Liver (tissue), 9 donors: Measurements from ENCODE around the gene KCNQ1. TPM values are rescaled to one million over a fixed set of nuclear protein-coding genes. Genes with fewer than 3 reads are reported as not detected.

Experiments
- DNase-seq: peaks from one replicate; pipeline ENCODE4 v3.0.0-alpha.2; 2017; ENCODE audit warnings: low spot score
- H3K27ac ChIP-seq, 2 donors: one replicate each; pipeline ENCODE4 v1.7.0; 2013; ENCODE audit warnings: inconsistent platforms in 2 of 2, low read length in 2 of 2, control low read depth in 1 of 2, low read depth in 1 of 2, mild to moderate bottlenecking in 1 of 2
- H3K27me3 ChIP-seq, 4 donors: one replicate each; pipeline versions ENCODE4 v1.6.1 to v1.7.0; 2013; ENCODE audit warnings: low read length in 3 of 4, inconsistent platforms in 1 of 4, mild to moderate bottlenecking in 1 of 4, moderate library complexity in 1 of 4; ENCODE audit not compliant: control insufficient read depth in 4 of 4, insufficient read depth in 4 of 4
- H3K36me3 ChIP-seq, 4 donors: one replicate each; pipeline versions ENCODE4 v1.6.1 to v1.7.0; 2013; ENCODE audit warnings: low read length in 3 of 4, mild to moderate bottlenecking in 3 of 4, low read depth in 1 of 4, moderate library complexity in 1 of 4; ENCODE audit not compliant: control insufficient read depth in 4 of 4, insufficient read depth in 3 of 4
- H3K4me1 ChIP-seq, 4 donors: one replicate each; pipeline versions ENCODE4 v1.6.1 to v1.7.0; 2013; ENCODE audit warnings: low read length in 3 of 4, mild to moderate bottlenecking in 3 of 4, moderate library complexity in 1 of 4; ENCODE audit not compliant: control insufficient read depth in 4 of 4, insufficient read depth in 4 of 4
- H3K4me3 ChIP-seq, 3 donors: one replicate each; pipeline versions ENCODE4 v1.6.1 to v1.7.0; 2013; ENCODE audit warnings: low read length in 3 of 3, control low read depth in 1 of 3, low read depth in 1 of 3, mild to moderate bottlenecking in 1 of 3
- H3K9ac ChIP-seq, 2 donors: one replicate each; pipeline ENCODE4 v1.7.0; 2013; ENCODE audit warnings: low read length in 2 of 2, mild to moderate bottlenecking in 2 of 2, moderate library complexity in 2 of 2, control low read depth in 1 of 2, low read depth in 1 of 2
- H3K9me3 ChIP-seq, 4 donors: one replicate each; pipeline versions ENCODE4 v1.6.1 to v1.7.0; 2013; ENCODE audit warnings: low read length in 3 of 4; ENCODE audit not compliant: control insufficient read depth in 4 of 4
- ATF3 ChIP-seq: IDR thresholded peaks from 2 replicates; pipeline ENCODE4 v1.6.1; 2016; ENCODE audit warnings: antibody characterized with exemption
- CTCF ChIP-seq: fragments of 150-350 bp; IDR thresholded peaks from 2 replicates; pipeline ENCODE4 v1.5.1; 2017; ENCODE audit warnings: improper control_type of control experiment, low read depth, low read length; ENCODE audit not compliant: missing input control
- FOXA1 ChIP-seq: IDR thresholded peaks from 2 replicates; pipeline ENCODE4 v1.6.1; 2016; ENCODE audit warnings: antibody characterized with exemption
- FOXA2 ChIP-seq: IDR thresholded peaks from 2 replicates; pipeline ENCODE4 v1.6.1; 2016; ENCODE audit warnings: antibody characterized with exemption
- GABPA ChIP-seq, 2 donors: IDR thresholded peaks in 1 of 2; conservative IDR thresholded peaks in 1 of 2; 2 replicates each; pipeline ENCODE4 v1.6.1; 2016; ENCODE audit warnings: antibody characterized with exemption in 2 of 2, mild to moderate bottlenecking in 1 of 2, moderate library complexity in 1 of 2
- HNF4A ChIP-seq, 2 donors: conservative IDR thresholded peaks; 2 replicates each; pipeline ENCODE4 v1.6.1; 2016; ENCODE audit warnings: antibody characterized with exemption in 2 of 2, mild to moderate bottlenecking in 2 of 2
- HNF4G ChIP-seq: IDR thresholded peaks from 2 replicates; pipeline ENCODE4 v1.6.1; 2016; ENCODE audit warnings: antibody characterized with exemption
- JUND ChIP-seq, 2 donors: IDR thresholded peaks; 2 replicates each; pipeline ENCODE4 v1.6.1; 2016; ENCODE audit warnings: antibody characterized with exemption in 2 of 2
- NR2F2 ChIP-seq: IDR thresholded peaks from 2 replicates; pipeline ENCODE4 v1.6.1; 2016; ENCODE audit warnings: antibody characterized with exemption
- RAD21 ChIP-seq, 2 donors: IDR thresholded peaks; 2 replicates each; pipeline ENCODE4 v1.6.1; 2016; ENCODE audit warnings: antibody characterized with exemption in 2 of 2, mild to moderate bottlenecking in 2 of 2
- REST ChIP-seq: IDR thresholded peaks from 2 replicates; pipeline ENCODE4 v1.6.1; 2016; ENCODE audit warnings: antibody characterized with exemption, mild to moderate bottlenecking
- RXRA ChIP-seq, 2 donors: IDR thresholded peaks; 2 replicates each; pipeline ENCODE4 v1.6.1; 2017 to 2018; ENCODE audit warnings: antibody characterized with exemption in 2 of 2, mild to moderate bottlenecking in 1 of 2
- TAF1 ChIP-seq: conservative IDR thresholded peaks from 2 replicates; pipeline ENCODE4 v1.6.1; 2016; ENCODE audit warnings: antibody characterized with exemption, mild to moderate bottlenecking
- WGBS: extraction: QIAGEN DNeasy Blood & Tissue Kit; methylation state at CpG from one replicate; pipeline ENCODE4 v1.1.7; 2013; 5-methylcytosine and 5-hydroxymethylcytosine counted together
- polyA plus RNA-seq, 2 donors: library from polyadenylated mRNA; stranded (reverse) in 1 of 2; unstranded in 1 of 2; fragments of 200-250 nt in 1 of 2; fragments of >200 nt in 1 of 2; fragmentation: Nextera tagmentation in 1 of 2; extraction: Ambion mirVana in 1 of 2; gene quantifications; one replicate each; pipeline versions ENCODE4 v1.2.1 to v1.2.3, GENCODE V29; 2013 to 2015
- total RNA-seq, 2 donors: library from RNA; depleted of rRNA; stranded (reverse); fragments of >200 nt; gene quantifications; one replicate each; pipeline ENCODE4 v1.2.3, GENCODE V29; 2014
- TF ChIP-seq, protein P1 (sequence below): IDR thresholded peaks from 2 replicates; pipeline ENCODE4 v1.6.1; 2016; ENCODE audit warnings: antibody characterized with exemption
- donor health status: healthy.
- donor health status: healthy.
- donor health status: healthy.
- donor health status: healthy.
- donor health status: healthy.

KCNQ1 gene
- total and polyA plus RNA-seq, 4 donors = 0.31 to 2.2 (median 1.5) TPM

DNA sequence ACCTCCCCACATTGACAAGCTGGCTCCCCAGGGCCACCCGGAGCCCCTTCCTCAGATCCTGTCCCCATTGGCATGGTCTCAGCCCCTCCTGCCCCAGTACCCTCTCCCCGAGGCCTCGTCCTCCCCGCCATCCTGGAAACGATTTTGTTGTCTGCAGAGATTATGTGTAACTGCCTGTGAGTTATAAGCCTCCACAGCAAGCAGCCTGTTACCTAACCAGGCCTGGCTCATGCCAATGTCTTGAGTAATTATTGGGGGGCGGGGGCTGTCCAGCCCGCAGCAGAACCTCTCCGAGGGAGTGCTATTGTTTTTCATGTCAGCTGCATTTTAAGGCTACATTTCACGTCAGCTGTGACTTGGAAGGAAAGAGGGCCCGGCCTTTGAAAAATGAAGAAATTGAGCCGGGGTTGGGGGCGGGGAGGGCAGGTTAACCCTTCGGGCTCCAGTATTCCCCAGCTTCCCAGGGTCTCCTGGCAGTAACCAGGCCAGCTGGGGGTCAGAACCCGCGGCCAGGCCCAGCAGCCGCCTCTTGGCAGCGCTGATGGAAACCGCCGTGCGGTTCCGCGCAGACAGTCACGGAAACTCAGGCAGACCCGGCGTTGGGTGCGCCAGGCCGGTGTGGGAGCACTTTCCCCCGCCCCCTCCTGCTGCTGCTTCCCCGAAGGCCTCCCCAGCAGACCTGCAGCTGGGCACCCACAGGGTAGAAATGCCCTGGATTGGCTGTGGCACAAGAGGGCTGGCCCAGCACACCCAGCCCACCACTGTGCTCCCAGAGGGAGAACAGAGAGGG lies 381.3 kb downstream of the KCNQ1 start:
- H3K9ac ChIP-seq = no peak overlapping the region
- TF ChIP-seq, protein P1, sequence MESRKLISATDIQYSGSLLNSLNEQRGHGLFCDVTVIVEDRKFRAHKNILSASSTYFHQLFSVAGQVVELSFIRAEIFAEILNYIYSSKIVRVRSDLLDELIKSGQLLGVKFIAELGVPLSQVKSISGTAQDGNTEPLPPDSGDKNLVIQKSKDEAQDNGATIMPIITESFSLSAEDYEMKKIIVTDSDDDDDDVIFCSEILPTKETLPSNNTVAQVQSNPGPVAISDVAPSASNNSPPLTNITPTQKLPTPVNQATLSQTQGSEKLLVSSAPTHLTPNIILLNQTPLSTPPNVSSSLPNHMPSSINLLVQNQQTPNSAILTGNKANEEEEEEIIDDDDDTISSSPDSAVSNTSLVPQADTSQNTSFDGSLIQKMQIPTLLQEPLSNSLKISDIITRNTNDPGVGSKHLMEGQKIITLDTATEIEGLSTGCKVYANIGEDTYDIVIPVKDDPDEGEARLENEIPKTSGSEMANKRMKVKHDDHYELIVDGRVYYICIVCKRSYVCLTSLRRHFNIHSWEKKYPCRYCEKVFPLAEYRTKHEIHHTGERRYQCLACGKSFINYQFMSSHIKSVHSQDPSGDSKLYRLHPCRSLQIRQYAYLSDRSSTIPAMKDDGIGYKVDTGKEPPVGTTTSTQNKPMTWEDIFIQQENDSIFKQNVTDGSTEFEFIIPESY = no peak
- no peak for TF ChIP-seq JUND (IDR thresholded peaks at IDR 0.05)
- no peak for TF ChIP-seq CTCF
- TF ChIP-seq RXRA (IDR thresholded peaks at IDR 0.05) = no peak
- TF ChIP-seq REST = no peak
- TF ChIP-seq GABPA (IDR thresholded peaks at IDR 0.05 in 1 of 2, conservative IDR thresholded peaks at IDR 0.05 in 1 of 2) = no peak
- TF ChIP-seq TAF1 = no peak
- no peak for TF ChIP-seq NR2F2
- TF ChIP-seq FOXA1 = no peak
- no peak for TF ChIP-seq HNF4A (conservative IDR thresholded peaks at IDR 0.05)
- no peak for TF ChIP-seq ATF3
- no peak for TF ChIP-seq FOXA2
- no peak for TF ChIP-seq HNF4G
- TF ChIP-seq RAD21 (IDR thresholded peaks at IDR 0.05) = no peak
- H3K4me3 ChIP-seq = no peak overlapping the region
- no peaks in the 10 kb centered on the region for H3K27me3 ChIP-seq
- no peaks in the 10 kb centered on the region for H3K36me3 ChIP-seq
- no peak for DNase-seq
- H3K27ac ChIP-seq = no peak overlapping the region
- H3K4me1 ChIP-seq = peaks cover 0 to 2% (median 0%) of the 10 kb centered on the region in 4 donors
- 53% methylated on average over 29 of the region's 29 CpGs for WGBS
- peaks cover 5 to 18% (median 9%) of the 10 kb centered on the region in 4 donors for H3K9me3 ChIP-seq

DNA sequence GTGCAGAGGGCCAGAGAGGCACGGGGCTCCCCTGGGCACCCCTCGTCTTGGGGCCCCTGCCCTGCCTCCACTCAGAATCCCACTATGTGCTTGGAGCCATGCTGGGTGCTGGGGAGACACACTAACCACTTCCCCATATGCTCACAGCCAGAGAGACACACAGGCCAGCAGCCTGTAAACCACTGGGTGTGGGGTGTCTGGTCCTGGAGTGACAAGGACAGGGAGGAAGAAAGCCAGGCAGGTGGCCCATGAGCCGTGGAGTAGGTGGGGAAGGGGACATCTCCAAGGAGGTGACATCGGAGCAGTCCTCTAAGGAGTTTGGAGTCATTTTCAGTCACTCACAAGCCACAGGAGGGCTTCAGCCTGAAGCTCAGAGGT lies 381.9 kb downstream of the KCNQ1 start:
- no peak overlapping the region for H3K4me3 ChIP-seq
- H3K27me3 ChIP-seq = no peaks in the 10 kb centered on the region
- TF ChIP-seq RAD21 (IDR thresholded peaks at IDR 0.05) (no peak), ATF3 (no peak)
- 52% methylated on average over 4 of the region's 4 CpGs for WGBS
- H3K9me3 ChIP-seq = peaks cover 5 to 18% (median 8%) of the 10 kb centered on the region in 4 donors
- H3K4me1 ChIP-seq = peaks cover 0 to 2% (median 0%) of the 10 kb centered on the region in 4 donors
- no peak overlapping the region for H3K27ac ChIP-seq
- H3K9ac ChIP-seq = no peak overlapping the region
- H3K36me3 ChIP-seq = no peaks in the 10 kb centered on the region
- DNase-seq = no peak
